NCI-H524 treated with DMSO at 0.1 percent for 48 hours (cell line): ENCODE measurements around the gene CXXC5.

Experiments
- DNase-seq: peaks from one replicate; lab custom pipeline; 2025; lab: John Stamatoyannopoulos, UW

The CXXC5 gene

DNA sequence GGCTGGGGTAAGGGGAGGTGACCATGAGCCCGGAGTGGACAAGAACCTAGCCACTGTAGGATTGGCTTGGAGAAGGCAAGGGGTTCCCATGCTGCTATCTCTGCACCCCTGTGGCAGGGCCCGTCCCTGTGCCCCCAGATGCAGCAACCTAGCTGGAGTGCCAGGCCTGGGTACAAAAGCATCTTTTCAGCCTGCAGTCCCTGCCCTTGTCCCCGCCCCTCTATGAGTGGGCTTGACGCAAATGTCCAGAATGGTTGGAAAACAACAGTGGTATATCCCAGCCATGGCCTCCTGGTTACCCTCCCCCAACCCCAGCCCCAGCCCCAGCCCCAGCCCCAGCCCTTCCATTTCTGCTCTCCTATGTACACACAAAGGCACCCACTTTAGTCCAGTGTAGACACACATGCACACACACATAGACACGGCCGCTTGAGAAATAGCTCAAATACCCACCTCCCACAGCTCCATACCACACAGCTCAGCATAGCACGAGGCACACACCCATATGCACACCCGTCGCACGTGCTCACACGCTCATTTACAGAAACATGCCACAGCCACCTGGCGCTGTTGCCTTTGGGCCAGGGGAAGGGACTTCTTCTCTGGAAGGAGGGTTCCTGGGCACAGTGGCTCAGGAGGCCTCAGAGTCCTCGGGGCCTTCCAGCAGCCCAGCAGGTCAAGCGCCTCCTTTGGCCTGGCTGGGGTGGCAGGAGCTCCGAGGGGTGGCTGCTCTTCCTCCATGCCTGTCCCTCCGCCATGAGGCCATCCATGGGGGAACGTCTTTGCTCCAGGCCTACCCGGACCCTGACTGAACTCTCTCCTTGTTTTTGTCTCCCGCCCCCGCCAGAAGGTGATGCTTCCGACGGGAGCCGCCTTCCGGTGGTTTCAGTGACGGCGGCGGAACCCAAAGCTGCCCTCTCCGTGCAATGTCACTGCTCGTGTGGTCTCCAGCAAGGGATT lies 34.1 kb downstream of the CXXC5 start:
- no peak for DNase-seq

DNA sequence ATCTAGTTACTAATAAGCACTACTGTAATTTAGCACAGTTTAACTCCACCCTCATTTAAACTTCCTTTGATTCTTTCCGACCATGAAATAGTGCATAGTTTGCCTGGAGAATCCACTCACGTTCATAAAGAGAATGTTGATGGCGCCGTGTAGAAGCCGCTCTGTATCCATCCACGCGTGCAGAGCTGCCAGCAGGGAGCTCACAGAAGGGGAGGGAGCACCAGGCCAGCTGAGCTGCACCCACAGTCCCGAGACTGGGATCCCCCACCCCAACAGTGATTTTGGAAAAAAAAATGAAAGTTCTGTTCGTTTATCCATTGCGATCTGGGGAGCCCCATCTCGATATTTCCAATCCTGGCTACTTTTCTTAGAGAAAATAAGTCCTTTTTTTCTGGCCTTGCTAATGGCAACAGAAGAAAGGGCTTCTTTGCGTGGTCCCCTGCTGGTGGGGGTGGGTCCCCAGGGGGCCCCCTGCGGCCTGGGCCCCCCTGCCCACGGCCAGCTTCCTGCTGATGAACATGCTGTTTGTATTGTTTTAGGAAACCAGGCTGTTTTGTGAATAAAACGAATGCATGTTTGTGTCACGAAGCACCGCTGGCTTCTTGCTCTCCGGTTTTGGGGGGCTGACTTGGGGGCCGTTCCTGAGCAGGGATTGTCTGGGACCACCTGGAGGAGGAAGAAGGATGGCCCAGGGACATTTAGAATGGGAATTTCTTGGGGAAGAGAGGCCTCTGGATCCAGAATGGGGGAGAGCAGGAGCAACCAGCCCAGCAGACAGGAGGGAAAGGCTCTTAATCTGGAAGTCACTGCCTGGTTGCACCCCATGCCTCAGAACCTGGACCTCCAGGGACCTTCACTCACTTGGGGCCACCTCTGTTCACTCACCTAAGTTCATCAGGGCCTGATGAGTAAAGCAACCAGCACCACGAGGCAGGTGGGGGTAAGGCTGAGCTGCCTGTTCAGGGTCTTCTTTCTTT lies 35.4 kb downstream of the CXXC5 start:
- no peak for DNase-seq

DNA sequence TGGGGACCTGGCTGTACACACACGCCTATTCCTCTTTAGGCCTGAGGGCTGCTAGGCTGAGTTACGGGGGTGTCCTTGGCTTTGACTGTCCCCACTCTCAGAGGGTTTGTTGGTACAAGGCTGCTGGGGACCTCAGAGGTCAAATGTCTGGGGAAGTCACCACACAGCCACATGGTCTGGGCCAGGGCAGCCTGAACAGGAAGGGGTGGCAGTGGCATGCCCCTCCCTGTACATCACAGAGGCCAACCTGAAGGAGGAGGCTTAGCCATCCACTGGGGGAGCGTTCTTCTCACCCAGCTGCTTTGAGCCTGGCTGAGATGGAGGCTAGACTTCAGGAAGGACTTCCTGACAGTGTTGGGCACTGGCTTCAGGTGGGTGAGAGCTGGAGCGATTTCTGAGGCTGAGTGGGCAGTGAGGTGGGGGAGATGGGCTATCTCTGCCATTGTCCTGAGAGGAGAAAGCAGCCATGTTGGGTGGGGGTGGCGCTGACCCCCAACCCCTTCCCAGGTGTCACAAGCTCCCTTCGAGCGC lies 36.3 kb downstream of the CXXC5 start:
- DNase-seq: no peak

DNA sequence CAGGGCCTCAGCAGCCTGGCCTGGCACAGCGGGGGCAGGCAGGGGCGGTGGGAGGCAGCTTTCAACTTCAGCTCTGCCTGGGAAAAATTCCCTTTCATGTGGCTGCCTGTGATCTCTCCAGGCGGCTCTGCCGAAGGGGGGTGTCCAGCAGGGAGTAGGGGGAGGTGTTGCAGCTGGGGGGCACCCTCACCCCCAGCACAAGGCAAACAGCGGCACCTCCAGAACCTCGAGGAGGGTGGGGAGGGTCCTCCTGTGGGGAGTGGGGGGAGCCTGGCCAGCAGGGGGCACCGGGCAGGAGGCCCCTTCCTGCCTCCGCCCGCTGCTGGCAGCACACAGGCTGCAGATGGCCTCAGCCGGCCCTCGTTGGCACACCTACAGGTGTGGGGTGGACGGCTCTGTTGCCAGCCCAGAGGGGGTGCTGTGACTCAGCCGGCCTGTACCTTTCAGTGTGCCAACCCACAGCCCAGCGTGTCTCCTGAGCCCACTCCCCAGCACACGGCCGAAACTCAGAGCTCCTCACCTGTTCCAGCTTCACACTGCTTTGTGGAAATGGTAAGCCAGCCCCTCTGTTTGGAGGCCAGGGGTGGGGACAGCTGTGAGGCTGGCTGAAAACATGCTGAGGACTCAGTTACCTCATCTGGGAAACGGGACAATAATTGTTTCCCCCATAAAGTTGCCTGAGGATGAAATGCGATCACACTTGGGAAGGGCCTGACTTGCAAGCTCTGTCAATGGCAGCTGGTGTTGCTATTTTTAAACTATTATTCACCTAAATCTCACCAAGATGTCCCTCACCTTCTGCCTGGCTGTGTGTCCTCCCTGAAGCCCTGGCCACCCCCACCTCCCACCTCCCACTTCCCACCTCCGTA lies 37.0 kb downstream of the CXXC5 start:
- no peak for DNase-seq

DNA sequence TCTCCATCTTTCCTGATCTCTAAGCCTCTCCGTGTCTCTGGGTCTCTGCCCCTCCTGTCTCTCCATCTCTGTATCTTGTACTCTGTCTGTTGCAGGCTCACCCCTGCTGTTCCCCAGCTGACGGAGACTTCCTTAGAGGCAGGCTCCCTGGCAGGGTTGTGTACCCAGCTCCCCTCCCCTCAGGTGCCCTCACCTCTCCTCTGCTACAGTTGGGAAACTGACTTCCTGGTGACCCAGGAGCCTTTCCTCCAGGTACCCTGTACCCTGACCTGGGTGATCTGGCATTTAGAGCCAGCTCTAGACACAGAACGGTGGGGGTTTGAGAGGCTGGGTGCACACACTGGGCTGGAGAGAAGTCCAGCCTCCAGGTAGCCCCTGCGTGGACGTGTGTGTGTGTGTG lies 37.7 kb downstream of the CXXC5 start:
- no peak for DNase-seq

DNA sequence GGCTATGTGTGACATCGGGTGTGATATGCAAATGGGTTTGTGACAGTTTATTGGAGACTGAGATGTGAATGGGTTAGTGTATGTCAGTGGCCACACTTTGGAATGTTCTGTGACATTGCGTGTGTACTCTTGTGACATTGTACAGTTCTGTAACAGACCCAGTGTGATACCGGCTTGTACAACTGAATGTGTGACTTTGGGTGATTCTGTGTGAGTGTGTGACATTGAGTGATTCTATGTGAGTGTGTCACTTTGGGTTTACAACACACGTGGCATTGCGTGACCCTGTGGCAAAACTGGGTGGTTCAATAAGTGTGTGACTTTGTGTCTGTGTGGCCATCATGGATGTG lies 38.2 kb downstream of the CXXC5 start:
- no peak for DNase-seq

DNA sequence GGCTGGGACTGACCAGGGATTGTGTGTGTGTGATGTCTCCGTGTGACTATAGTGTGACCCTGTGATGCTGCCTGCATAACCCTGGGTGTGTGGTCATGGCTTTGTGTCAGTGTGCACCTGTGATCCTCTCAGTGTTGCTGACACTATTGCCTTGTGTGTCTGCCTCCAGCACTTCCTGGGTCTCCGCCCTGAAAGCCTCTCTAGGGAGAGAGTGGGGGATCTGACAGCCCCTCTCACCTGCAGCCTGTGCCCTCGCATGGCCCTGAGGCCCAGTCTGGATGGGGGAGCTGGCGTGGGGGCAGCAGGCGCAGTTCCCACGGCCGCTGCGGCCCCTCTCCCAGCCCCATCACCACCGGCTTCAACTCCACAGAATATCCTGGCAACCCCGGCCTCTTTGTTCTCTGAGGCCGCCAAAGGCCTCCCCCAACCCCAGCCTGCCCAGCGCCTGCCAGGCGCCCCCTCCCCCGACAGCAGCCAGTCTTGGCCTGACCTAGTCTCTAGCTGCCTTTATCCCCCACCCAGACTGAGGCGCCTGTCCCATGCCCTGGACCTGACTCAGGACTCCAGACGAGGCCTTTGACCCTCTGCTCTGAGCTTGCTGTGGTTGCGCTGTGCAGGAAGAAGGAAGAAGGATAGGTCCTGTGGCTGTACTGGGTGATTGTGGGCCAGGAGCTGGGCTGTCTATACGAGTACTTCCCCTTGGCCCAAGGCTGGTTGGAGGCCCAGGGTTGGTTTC lies 38.7 kb downstream of the CXXC5 start:
- no peak for DNase-seq

DNA sequence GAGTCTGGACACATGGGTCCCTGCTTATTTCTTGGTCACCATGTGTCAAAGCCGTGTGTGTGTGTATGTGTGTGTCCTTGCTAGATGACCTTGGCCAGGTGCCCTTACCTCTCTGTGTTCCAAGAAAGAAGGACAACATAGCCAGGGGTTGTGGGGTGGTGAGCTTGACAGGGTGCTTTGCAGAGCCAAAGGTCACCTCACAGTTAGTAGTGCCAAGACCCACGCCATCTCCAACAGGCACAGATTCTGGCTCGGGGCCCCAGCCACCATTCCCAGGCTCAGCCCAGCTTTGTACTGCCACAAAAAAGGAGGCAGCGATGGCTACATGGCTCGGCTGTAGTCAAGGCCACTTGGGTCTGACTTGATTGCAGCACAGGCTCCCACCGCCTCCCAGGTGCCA lies 39.5 kb downstream of the CXXC5 start:
- no peak for DNase-seq

DNA sequence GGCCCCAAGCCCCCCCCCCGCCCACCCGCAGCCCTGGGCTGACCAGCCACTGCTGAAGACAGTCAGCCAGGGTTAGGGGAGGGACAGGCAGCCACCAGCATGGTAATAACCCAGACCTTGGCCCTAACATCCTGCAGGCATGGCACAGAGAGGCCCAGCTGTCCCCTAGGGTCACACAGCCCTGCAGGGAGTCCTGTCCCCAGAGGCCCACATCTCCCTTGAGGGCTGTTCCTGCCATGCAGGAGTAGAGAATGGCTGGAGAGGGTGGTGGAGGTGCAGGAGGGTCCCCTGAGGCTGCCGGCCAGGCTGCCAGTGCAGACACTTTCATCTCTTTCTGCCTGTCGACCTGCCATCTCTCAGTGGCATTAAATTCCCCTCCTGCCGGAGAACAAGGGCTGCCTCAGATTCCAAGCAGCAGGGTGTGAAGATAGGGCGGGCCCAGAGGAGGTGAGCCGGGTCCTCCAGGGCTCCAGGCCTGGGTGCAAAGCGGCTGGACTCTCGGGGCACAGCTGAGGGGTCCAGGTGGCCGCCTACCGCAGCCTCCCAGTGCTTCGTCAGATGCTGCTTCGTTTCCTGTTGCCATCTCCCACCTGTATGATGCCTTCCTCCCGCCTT lies 40.0 kb downstream of the CXXC5 start:
- no peak for DNase-seq

DNA sequence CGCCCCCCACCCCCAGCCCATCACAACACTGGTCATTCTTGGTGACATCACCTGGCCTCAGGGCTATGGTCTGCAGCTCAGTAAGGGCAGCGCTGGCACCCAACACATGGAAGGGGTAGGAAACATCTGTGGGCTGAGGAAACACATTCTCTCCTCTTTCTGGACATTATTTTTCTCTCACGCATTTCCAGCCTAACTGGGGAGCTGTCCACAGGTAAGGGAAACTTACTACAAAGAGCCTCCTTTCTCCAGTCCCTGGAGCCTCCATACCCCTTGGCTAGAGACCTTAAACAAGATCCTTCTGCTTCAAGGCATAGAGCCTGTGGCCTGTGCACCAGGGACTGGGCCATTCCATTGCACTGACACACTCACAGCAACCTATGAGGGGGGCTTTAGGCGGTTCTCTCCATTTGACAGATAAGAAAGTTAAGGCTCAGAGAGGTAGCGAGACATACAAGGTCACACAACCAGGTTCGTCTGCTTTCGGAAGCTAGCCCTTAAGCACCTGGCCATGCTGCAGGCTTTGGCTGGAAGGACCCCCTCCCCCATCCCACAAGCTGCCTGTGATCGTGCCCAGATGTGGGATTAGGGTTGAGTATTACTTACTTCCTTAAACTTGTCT lies 40.7 kb downstream of the CXXC5 start:
- DNase-seq: no peak

DNA sequence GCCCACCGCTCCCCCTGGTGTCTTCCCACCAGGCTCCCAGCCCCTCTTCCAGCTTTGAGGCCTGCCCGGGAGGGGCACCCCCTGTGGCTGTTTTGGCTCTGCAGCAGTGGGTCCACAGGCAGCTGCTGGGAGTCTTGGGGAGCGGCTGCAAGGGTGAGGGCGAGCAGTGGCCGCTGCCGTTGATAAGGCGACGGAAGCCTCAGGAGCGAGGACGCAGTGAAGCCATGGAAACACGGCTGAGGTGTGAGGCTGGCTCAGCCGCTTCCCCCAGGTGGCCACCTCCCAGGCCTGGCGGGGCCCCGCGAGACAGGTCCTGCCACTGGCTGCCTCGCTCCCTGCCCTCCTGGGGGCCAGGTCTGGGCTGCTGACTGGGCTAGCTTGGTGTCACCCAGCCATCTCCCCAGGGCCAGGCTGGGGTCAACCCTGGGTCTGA lies 41.5 kb downstream of the CXXC5 start:
- no peak for DNase-seq

DNA sequence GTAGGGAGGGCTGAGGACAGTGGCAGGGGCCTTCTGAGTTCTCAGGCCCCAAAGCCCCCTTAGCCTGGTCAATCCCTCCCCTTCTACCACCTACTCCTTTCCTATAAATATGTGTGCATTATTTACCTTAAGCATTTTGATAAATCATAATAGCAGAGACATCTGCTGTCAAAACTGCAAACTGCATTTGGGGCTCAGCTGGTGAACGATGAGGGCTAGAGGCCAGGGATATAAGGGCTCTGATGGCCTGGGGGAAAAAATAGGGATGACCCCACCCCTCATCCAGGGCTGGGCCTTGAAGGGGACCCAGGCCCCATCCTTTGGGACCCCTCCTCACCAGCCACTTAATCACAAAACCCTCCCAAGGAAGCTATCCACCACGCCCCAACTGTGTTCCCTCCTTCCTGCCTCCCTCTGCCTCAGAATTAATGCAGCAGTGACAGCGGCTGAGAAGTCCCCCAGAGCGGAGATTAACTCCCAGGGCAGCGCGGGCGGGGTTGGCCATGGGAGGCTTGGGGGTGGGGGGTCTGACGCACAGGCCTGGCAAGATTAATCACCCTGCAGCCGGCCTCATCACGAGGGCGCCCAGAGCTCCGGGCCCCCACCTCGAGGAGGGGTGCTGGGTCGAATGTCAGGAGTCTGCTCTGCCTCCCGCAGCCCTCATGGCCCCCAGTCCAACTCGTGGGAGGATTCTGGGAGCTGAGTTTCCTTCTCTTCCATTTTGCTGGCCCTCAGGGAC lies 42.1 kb downstream of the CXXC5 start:
- peak; percentile 24 for DNase-seq

DNA sequence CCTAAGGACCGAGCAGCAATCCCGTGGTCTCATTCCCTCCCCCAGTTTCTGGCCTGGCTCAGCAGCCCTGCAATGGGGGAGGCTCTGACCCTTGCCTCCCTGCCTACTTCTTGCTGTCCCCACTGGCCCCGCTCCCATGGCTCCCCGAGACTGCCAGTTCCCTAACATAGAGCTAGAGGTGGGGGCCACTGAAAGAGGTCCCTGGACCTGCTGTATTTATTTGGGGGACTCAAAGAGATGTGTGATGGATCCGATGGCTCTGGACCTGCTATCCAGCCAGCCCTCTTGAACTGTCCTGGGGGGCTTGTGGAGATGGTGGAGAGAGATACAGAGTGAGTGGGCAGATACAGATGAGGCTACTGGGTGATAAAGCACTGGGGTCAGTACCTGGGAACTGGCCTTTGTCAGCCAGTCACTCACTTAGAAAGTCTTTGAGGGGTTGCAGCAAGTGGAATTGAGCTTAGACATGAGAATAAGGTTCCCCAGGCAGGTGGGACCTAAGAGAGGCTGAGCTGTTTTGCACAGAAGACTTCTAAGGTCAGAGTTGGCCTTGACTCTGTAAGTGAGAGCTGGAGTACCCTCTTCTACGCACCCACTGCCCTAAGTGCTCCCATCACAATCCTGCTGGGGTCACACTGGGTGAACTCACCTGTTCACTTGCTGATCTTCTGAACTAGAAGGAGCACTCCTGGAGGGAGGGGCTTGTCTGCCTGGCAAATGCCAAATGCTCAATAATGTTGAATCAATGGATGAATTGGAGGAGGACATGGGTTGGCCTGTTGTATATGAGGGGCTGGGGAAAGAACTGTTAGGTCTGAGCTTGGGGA lies 42.9 kb downstream of the CXXC5 start:
- DNase-seq: no peak

DNA sequence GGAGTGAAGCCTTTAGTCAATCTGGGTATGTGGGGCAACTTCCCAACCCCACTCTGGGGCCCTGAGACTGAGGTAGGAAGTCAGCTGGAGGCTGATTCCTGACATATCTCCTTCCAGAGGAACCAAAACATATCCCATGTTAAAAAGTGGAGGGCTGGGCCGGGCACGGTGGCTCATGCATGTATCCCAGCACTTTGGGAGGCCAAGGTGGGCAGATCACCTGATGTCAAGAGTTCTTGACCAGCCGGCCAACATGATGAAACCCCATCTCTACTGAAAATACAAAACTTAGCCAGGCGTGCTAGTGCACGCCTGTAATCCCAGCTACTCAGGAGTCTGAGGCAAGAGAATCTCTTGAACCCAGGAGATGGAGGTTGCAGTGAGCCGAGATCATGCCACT lies 44.0 kb downstream of the CXXC5 start:
- DNase-seq: no peak

DNA sequence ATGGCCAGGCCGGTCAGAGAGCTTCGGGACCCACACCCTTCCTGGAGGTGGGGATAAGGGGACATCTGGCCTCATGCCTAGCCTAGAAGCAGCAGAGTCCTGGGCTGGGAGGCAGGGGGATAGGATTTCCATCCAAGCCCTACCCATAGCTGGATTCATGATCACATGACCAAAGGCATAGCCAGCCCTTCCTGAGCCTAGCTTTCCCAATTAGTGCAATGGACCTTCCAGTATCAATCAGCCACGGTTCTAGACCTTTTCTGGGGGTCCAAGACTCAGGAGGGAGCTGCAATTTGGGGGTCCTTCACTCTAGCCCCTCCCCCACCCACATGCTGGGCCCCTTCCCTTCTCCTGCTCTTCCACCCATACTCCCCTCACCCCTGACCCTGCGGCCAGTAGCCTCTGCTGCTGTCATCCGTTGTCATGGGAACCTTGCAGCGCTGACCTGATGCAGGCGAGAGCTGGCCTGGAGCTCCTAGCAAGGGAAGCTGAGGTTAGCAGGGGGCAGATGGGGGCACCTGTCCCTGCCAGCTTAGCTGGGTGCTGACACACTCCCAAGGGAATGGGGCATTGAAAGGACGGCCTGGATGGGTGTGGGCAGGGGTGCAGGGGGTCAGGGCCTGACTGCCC lies 44.6 kb downstream of the CXXC5 start:
- DNase-seq: no peak

DNA sequence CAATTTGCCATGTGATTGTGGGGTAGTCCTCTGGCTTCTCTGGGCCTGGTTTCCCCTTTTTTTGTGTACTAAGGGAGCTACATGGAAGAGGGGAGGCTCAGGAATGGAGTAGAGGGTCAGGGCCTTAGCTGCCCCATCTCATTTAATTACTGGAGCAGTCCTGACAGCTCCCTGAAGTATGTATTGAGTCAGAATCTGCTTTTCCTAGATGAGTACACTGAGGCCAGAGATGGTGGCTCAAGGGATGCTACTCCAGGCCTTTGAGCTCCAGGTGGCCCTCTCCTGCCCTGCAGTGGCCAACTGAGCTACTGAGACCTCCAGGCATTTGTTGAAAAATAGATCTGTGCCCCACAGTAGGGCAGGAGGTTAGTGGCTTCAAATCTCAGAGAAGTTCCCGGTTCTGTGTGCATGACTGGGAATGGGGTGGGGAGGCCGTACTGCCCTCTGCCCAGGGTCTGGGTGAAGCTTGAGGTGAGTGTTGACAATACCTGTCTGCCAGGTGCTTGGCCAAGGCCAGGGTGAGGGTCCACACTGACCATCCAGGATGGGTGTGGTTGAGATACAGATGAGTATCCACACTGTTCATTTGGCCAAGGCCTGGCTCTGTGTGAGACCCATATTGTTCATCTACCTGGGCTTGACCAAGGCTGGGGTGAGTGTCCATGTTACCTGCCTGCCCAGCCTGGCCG lies 45.7 kb downstream of the CXXC5 start:
- DNase-seq: no peak

DNA sequence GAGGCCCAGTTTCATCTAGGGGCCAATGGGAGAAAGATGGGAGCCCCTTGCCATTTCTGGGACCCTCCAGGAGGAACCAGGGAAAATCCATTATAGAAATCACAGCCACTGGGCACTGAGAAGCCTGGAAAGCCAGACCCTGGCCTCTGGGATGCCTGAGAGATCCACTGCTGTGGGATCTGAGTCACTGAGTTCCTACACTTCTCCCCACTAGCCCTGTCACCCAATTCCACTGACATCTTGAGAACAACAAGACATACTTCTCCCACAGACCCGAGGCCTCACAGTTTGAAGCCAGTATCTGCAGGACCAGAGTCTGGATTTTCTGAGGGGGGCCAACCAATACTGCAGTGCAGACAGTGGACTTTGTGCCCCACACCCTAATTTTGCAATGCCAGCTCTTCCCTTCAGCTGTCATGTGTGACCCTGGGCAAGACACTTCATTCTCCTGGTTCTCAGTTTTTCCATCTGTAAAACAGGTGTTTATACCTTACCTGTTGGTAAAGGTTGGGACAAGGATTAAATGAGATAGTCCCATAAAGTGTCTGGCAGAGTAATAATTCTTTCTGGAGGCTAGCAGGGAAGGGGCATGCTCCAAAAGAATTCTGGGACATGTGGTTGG lies 46.5 kb downstream of the CXXC5 start:
- DNase-seq: no peak
